GM19099 (cell line): ENCODE data around the gene CIB4.

ENCODE experiments used
- POLR2A ChIP-seq: IDR thresholded peaks from 3 replicates; pipeline ENCODE4 v1.6.1; 2011; ENCODE audit warnings: low read depth; ENCODE audit not compliant: insufficient read length; ENCODE audit errors: extremely low read depth

CIB4 gene

DNA sequence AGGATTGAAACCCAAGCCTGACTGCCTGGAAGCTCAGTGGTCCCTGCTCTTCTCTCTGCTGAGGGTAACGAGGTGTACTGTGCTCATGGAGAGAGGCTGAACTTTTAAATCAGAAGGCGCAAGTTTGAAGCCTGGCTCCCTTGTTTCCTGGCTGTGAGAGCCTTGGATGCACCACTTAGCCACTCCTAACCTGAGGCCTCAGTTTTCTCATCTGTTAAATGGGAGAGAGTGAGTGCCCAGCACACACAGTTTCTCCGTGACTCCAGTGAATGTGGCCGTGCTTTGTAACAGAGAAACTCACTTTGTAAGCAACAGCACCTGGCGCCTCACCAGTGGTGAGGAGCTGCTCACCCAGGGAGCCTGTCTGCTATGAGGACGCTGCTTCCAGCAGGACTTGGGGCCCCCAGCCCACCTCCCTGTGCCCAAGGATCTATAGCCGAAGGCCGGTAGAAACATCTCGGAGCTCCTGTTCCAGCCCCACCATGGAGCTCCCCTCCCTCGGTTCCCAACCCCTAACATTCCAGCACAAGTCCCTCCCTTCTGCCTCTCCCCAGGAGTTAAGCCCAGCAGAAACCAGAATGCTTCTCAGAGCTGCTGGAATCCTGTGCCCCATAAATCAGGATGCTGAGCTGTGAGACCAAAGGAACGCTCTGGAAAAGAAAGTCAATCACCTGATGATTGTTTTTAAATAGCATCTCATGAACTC is 31.1 kb upstream of the CIB4 start:
- TF ChIP-seq POLR2A: no peak

GRCh38 chr2:26671691-26672090 is 30.5 kb upstream of the CIB4 start:
- no peak for TF ChIP-seq POLR2A

DNA sequence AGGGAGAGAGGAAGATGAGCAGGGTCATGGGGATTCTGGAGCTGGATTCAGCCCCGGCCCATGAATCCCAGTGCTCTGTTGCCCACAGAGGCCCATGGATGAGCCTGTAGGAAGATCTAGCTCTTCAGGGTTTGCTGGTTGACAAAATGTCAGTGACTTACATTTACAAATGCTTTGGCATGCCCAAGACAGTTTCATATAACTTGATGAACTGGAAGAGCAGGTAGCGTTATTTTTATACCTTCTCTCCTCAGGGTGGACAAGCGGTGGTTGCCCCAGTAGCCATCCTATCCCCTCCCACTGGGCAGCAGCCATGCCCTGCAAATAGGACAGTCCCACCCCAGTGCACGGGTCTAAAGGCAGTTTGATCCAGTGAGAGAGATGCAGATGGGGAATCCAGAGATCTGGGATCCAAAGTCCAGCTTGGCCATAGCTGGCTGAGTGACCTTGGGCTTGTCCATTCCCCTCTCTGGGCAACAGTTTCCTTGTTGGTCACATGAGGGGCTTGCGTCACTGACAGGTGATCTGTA is 29.8 kb upstream of the CIB4 start:
- no peak for TF ChIP-seq POLR2A

DNA sequence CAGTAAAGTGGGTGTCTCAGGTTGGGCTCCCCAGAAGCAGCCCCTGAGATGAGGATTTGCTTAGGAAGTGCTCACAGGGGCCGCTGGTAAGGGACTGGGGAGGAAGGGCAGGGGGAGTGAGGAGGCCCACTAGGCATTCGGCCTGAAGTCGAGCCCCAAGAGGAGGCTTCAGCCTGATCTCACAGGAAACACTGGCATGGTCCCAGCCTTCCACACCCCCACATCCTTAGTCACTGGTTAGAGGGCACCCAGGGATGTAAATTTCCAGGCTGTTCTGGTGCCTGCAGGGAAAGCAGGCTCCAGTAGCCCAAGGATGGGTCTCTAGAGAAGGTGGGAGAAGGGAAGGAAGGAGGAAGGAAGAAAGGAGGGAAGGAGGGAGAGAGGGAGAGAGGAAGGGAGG is 29.0 kb upstream of the CIB4 start:
- no peak for TF ChIP-seq POLR2A

GRCh38 chr2:26668856-26669750 is 27.9 kb upstream of the CIB4 start:
- TF ChIP-seq POLR2A: no peak

- TF ChIP-seq POLR2A: no peak
Observed at GRCh38 chr2:26668041-26668440, 26.9 kb upstream of the CIB4 start.

GRCh38 chr2:26666671-26667070 is 25.5 kb upstream of the CIB4 start:
- no peak for TF ChIP-seq POLR2A

- no peak for TF ChIP-seq POLR2A
Observed at GRCh38 chr2:26660363-26660962, 19.3 kb upstream of the CIB4 start.

DNA sequence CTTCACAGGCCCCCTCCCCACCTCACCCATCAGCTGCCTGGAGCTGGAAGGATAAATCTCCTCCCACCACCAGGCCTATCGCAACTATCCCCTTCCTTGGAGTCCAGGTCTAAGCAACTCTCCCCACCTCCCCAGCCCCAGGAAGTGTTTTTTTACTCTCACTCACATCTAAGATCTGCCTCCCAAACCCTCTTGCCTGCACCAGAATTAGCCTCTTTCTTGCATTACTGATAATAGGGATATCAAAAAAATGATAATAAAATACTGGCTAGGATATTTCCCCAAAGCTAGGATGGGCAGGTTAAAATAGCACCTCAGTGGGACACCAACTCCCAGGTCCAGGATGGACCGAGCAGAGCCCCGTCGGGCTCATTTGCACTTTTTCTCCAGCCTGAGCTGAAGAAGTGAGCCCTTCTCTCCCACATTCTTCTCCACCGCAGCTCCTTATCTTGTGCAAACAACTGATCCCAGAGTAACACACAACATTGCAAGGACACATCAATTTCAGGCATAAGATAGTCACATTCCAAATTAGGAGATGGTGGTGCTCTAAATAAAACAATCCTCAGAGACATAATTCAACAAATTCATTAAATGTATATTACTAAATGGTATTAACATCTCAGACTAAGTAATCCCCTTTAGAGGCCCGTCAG is 17.7 kb upstream of the CIB4 start:
- TF ChIP-seq POLR2A: no peak

DNA sequence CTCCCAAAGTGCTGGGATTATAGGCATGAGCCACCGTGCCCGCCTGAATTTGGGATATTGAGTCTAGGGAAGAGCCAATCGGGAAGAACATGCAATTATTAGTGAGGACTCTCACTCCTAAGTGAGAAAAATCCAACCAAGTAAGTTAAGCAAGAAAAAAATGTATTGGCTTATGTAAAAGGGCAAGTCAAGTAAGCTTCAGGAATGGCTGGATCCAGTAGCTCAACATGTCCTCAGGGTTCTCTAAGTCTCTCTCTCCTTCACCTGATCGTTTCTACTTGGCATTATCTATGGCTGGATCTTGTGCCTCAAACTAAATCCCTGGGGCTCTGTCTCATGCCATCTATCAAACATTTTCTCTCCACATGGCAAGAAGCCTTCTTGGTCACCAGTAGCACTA is 16.1 kb upstream of the CIB4 start:
- TF ChIP-seq POLR2A: no peak

DNA sequence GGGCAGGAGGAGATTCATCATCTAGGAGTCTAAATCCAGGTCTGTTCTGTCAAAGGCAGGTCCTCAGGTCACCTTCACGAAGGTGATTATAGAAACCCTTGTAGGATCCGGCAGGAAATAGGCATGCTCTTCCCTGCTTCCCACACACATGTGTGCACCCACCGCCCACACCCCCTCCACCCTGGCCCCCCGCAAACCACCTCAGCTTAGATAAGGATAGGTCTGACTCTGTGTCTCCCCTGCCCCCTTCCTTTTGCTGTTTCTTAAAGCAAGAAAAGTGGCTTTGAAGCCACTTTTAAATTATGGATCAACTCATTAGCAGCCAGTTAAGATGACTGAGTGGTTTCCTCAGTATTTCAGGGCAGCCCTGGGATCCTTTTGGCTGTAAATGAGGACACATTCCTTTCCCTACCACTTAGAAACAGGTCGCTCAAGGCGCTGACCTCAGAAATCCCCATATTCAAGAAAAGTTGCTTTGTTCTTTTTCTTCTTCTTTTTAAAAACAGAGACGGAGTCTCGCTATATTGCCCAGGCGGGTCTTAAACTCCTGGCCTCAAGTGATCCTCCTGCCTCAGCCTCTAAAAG is 14.5 kb upstream of the CIB4 start:
- TF ChIP-seq POLR2A: no peak

DNA sequence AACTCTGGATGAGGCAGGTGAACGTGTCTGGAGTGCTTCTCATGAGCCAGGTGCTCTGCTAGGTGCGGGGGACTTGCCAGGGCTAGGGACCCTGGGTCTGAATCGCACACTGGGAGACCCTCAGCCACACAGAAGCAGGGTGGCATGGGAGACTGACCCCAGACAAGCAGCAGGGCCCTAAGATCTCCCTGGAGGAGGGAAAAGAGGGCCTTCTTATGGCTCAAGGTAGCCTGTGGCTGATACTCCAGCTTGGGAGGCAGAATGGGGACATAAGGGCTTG is 12.8 kb upstream of the CIB4 start:
- TF ChIP-seq POLR2A: no peak

GRCh38 chr2:26653207-26654060 is 12.3 kb upstream of the CIB4 start:
- TF ChIP-seq POLR2A: no peak
